ENCODE data around the gene STARD9. TPM values are rescaled to one million over a fixed set of nuclear protein-coding genes. Genes with fewer than 3 reads are reported as not detected.

STARD9 gene
- total and polyA plus RNA-seq, 9 of the 15 experiments (the other 6 are each of a cell fraction or from before 2014, with no cell fraction given), result 0.45 to 6.0 (median 3.6) TPM

DNA sequence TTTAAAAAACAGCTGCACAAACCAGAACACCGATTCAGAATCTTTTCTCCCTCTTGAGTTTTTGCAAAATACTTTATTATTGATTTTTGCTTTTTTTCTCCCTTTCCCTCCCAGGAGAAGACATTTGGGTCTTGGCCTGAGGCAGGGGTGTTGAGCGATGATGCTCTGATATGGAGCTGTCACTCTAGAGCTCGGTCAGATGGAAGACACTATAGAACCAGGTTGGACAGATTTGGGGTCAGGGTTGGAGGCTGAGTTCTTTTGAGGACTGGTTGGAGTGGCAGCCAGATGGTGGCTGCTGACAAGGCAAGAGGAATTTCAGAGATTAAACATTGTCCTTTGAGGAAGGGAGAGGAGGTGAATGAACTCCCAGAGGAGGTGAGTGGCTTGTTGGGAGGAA, 144.7 kb downstream of the STARD9 start:
- Histone ChIP-seq H4K20me1 (replicated peaks; ENCODE audit: control insufficient read depth, insufficient read depth, low read length) (no peaks in the 10 kb centered on the region), H3K36me3 (ENCODE audit: control insufficient read depth, insufficient read depth, low read length) (peaks cover 40% of the 10 kb centered on the region; the same call in 2 of the 3 replicates), H3K9me1 (ENCODE audit: control insufficient read depth, insufficient read depth, low read length) (peaks cover 3% of the 10 kb centered on the region), H2AFZ (ENCODE audit: low read depth, low read length) (no peak overlapping the region), H3K4me1 (replicated peaks in 1 of 2; ENCODE audit: control insufficient read depth in 2 of 2, insufficient read depth in 2 of 2, low read length in 2 of 2) (no peaks in the 10 kb centered on the region), H3K9me3 (replicated peaks; ENCODE audit: control insufficient read depth, insufficient read depth, low read depth, low read length) (no peaks in the 10 kb centered on the region), H3K27ac (ENCODE audit: extremely low read depth, low read depth, low read length) (no peak overlapping the region), H3K4me2 (ENCODE audit: insufficient read depth, low read length) (no peak overlapping the region), H3K4me3 (no peak overlapping the region), H3K79me2 (ENCODE audit: control insufficient read depth, insufficient read depth, low read length) (no peaks in the 10 kb centered on the region), H3K27me3 (ENCODE audit: control insufficient read depth in 2 of 2, insufficient read depth in 2 of 2, low read length in 2 of 2) (no peaks in the 10 kb centered on the region), H3K9ac (ENCODE audit: insufficient read depth in 1 of 2, low read depth in 2 of 2, low read length in 2 of 2) (no peak overlapping the region; a peak in 1 of 4 replicates)
- DNase-seq (ENCODE audit: extremely low read depth in 1 of 4, low spot score in 3 of 4) (no peak), ATAC-seq (no peak), FAIRE-seq (no peak)
- WGBS (ENCODE audit: insufficient coverage, low coverage, missing lambda C conversion rate), result 52% methylated on average over 3 of the region's 3 CpGs
- POLR2A ChIA-PET, result interaction anchor here (0.5 to 1.6 kb wide), 6 partner anchors 9 to 499 kb away, joined by 3 to 4 read pairs (median 3); no protein-coding TSS in a partner anchor
- no TSS peak for BruUV-seq (replicated peaks)
- in situ Hi-C loops (cut with MboI) (no loop called here), intact Hi-C loops (cut with micrococcal nuclease) (no loop called here)
- CTCF ChIA-PET (ENCODE audit: low intra/inter-chr PET ratio), result no interaction called here
- TF ChIP-seq POLR2AphosphoS5 (IDR thresholded peaks at IDR 0.05; ENCODE audit: control insufficient read depth, insufficient read depth, low read depth, low read length), result no peak
- TF ChIP-seq, protein P1, sequence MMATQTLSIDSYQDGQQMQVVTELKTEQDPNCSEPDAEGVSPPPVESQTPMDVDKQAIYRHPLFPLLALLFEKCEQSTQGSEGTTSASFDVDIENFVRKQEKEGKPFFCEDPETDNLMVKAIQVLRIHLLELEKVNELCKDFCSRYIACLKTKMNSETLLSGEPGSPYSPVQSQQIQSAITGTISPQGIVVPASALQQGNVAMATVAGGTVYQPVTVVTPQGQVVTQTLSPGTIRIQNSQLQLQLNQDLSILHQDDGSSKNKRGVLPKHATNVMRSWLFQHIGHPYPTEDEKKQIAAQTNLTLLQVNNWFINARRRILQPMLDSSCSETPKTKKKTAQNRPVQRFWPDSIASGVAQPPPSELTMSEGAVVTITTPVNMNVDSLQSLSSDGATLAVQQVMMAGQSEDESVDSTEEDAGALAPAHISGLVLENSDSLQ (IDR thresholded peaks at IDR 0.05), result peak; percentile 55

DNA sequence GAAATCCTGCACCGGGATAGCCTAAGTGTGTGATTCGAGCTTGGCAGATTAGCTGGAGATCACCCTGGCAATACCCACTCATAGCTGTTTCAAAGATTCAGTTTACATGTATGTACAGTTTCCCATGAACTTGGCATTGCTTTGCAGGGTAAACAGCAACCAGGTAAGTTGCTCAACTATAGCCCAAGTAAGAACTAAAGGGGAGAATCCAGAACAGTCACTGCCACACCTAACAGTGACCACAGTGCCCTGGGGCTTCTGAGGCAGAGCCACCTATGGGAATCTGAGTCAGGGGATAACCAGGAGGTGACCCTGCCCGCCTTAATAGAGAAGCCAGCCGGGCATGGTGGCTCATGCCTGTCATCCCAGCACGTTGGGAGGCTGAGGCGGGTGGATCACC, 145.6 kb downstream of the STARD9 start:
- Histone ChIP-seq H3K4me2 (ENCODE audit: insufficient read depth, low read length) (no peak overlapping the region), H3K9ac (ENCODE audit: insufficient read depth in 1 of 2, low read depth in 2 of 2, low read length in 2 of 2) (no peak overlapping the region), H3K79me2 (ENCODE audit: control insufficient read depth, insufficient read depth, low read length) (no peaks in the 10 kb centered on the region), H3K27me3 (ENCODE audit: control insufficient read depth in 2 of 2, insufficient read depth in 2 of 2, low read length in 2 of 2) (no peaks in the 10 kb centered on the region), H3K4me3 (no peak overlapping the region), H3K4me1 (replicated peaks in 1 of 2; ENCODE audit: control insufficient read depth in 2 of 2, insufficient read depth in 2 of 2, low read length in 2 of 2) (no peaks in the 10 kb centered on the region), H3K9me3 (replicated peaks; ENCODE audit: control insufficient read depth, insufficient read depth, low read depth, low read length) (no peaks in the 10 kb centered on the region), H4K20me1 (replicated peaks; ENCODE audit: control insufficient read depth, insufficient read depth, low read length) (no peaks in the 10 kb centered on the region), H3K27ac (ENCODE audit: extremely low read depth, low read depth, low read length) (no peak overlapping the region), H3K9me1 (ENCODE audit: control insufficient read depth, insufficient read depth, low read length) (peaks cover 5% of the 10 kb centered on the region), H3K36me3 (ENCODE audit: control insufficient read depth, insufficient read depth, low read length) (peaks cover 50% of the 10 kb centered on the region; the same call in 2 of the 3 replicates), H2AFZ (ENCODE audit: low read depth, low read length) (no peak overlapping the region)
- BruUV-seq (replicated peaks), result no TSS peak
- in situ Hi-C loops (cut with MboI), result no loop called here
- intact Hi-C loops (cut with micrococcal nuclease), result no loop called here
- FAIRE-seq (no peak), DNase-seq (ENCODE audit: extremely low read depth in 1 of 4, low spot score in 3 of 4) (no peak), ATAC-seq (no peak)
- ChIA-PET POLR2A (no interaction called here), CTCF (ENCODE audit: low intra/inter-chr PET ratio) (interaction anchor here (0.5 kb wide), 1 partner anchor 10 kb away, joined by 3 read pairs; no protein-coding TSS in a partner anchor)
- 86% methylated on average over 6 of the region's 6 CpGs for WGBS (ENCODE audit: insufficient coverage, low coverage, missing lambda C conversion rate)
- no peak for TF ChIP-seq ZKSCAN8 (CRISPR knock-in tag; IDR thresholded peaks at IDR 0.05)
- TF ChIP-seq, protein P2, sequence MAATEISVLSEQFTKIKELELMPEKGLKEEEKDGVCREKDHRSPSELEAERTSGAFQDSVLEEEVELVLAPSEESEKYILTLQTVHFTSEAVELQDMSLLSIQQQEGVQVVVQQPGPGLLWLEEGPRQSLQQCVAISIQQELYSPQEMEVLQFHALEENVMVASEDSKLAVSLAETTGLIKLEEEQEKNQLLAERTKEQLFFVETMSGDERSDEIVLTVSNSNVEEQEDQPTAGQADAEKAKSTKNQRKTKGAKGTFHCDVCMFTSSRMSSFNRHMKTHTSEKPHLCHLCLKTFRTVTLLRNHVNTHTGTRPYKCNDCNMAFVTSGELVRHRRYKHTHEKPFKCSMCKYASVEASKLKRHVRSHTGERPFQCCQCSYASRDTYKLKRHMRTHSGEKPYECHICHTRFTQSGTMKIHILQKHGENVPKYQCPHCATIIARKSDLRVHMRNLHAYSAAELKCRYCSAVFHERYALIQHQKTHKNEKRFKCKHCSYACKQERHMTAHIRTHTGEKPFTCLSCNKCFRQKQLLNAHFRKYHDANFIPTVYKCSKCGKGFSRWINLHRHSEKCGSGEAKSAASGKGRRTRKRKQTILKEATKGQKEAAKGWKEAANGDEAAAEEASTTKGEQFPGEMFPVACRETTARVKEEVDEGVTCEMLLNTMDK (IDR thresholded peaks at IDR 0.05; ENCODE audit: borderline replicate concordance, insufficient read depth, low read depth, low read length, poor library complexity, severe bottlenecking), result no peak
- TF ChIP-seq CTBP1 (IDR thresholded peaks at IDR 0.05; ENCODE audit: borderline replicate concordance), result no peak
- TF ChIP-seq ZNF583 (CRISPR knock-in tag; IDR thresholded peaks at IDR 0.05), result no peak
- no peak for TF ChIP-seq FOXM1 (IDR thresholded peaks at IDR 0.05; ENCODE audit: low read depth)
- no peak for TF ChIP-seq FOXM1 (CRISPR knock-in tag; IDR thresholded peaks at IDR 0.05; ENCODE audit: low read depth)
- TF ChIP-seq, protein P3, sequence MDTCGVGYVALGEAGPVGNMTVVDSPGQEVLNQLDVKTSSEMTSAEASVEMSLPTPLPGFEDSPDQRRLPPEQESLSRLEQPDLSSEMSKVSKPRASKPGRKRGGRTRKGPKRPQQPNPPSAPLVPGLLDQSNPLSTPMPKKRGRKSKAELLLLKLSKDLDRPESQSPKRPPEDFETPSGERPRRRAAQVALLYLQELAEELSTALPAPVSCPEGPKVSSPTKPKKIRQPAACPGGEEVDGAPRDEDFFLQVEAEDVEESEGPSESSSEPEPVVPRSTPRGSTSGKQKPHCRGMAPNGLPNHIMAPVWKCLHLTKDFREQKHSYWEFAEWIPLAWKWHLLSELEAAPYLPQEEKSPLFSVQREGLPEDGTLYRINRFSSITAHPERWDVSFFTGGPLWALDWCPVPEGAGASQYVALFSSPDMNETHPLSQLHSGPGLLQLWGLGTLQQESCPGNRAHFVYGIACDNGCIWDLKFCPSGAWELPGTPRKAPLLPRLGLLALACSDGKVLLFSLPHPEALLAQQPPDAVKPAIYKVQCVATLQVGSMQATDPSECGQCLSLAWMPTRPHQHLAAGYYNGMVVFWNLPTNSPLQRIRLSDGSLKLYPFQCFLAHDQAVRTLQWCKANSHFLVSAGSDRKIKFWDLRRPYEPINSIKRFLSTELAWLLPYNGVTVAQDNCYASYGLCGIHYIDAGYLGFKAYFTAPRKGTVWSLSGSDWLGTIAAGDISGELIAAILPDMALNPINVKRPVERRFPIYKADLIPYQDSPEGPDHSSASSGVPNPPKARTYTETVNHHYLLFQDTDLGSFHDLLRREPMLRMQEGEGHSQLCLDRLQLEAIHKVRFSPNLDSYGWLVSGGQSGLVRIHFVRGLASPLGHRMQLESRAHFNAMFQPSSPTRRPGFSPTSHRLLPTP (IDR thresholded peaks at IDR 0.05; ENCODE audit: borderline replicate concordance, extremely low read depth, insufficient read length), result no peak
- TF ChIP-seq BACH1 (tag; IDR thresholded peaks at IDR 0.05), result no peak
